Measurements from ENCODE around the gene KIRREL3.

The KIRREL3 gene

GRCh38 chr11:126654886-126655806 is 345.4 kb downstream of the KIRREL3 start:
- no peak for TF ChIP-seq CTCF (conservative IDR thresholded peaks at IDR 0.05; ENCODE audit: control insufficient read depth, insufficient read depth, low read depth, low read length)
- DNase-seq (ENCODE audit: low read depth), result no peak
- H3K4me3 ChIP-seq (ENCODE audit: control insufficient read depth, low read depth, low read length), result no peak overlapping the region

- no peak for DNase-seq (ENCODE audit: low read depth)
- no peak overlapping the region for H3K4me3 ChIP-seq (ENCODE audit: control insufficient read depth, low read depth, low read length)
- no peak for TF ChIP-seq CTCF (conservative IDR thresholded peaks at IDR 0.05; ENCODE audit: control insufficient read depth, insufficient read depth, low read depth, low read length)
These were observed 347.5 kb downstream of the KIRREL3 start for GRCh38 chr11:126653040-126653439.

DNA sequence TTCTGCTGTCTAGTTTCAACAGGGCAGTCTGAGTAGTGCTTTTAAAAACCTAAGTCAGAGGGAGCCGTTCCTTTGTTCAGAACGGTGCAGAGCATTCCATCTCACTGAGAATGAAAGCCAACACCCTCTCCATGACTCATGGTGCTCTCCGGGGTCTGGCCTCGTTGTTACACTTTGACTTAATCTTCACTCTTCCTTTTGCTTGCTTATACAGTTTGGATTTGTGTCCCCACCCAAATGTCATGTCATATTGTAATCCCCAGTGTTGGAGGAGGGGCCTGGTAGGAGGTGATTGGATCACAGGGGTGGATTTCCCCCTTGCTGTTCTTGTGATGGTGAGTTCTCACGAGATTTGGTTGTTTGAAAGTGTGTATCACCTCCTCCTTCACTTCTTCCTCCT is 352.8 kb downstream of the KIRREL3 start:
- H3K4me3 ChIP-seq (ENCODE audit: control insufficient read depth, low read depth, low read length), result no peak overlapping the region
- TF ChIP-seq CTCF (conservative IDR thresholded peaks at IDR 0.05; ENCODE audit: control insufficient read depth, insufficient read depth, low read depth, low read length), result peak; percentile 3
- DNase-seq (ENCODE audit: low read depth), result peak; percentile 82

- DNase-seq (ENCODE audit: low read depth), result peak; percentile 74
- no peak overlapping the region for H3K4me3 ChIP-seq (ENCODE audit: control insufficient read depth, low read depth, low read length)
- TF ChIP-seq CTCF (conservative IDR thresholded peaks at IDR 0.05; ENCODE audit: control insufficient read depth, insufficient read depth, low read depth, low read length), result no peak
These were observed 353.6 kb downstream of the KIRREL3 start for GRCh38 chr11:126646701-126647557.

DNA sequence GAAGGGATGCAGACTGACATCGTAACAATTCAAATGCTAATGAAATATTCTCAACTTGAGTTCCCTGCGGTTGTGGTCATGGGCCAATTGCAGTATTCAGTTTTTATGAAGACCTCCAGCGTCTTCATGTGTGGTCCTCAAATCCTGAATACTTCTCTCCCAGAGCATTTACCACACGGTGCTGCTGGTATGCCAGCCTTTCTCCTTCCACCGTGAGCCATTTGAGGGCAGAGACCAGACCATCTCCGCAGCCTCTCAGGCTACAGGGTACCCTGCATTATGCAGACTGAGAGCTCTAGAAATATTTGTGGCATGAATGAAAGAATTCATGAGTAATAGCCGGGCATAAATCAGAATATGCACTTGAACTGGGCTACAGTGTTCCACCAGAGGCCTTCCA is 355.4 kb downstream of the KIRREL3 start:
- no peak overlapping the region for H3K4me3 ChIP-seq (ENCODE audit: control insufficient read depth, low read depth, low read length)
- TF ChIP-seq CTCF (conservative IDR thresholded peaks at IDR 0.05; ENCODE audit: control insufficient read depth, insufficient read depth, low read depth, low read length), result no peak
- no peak for DNase-seq (ENCODE audit: low read depth)

DNA sequence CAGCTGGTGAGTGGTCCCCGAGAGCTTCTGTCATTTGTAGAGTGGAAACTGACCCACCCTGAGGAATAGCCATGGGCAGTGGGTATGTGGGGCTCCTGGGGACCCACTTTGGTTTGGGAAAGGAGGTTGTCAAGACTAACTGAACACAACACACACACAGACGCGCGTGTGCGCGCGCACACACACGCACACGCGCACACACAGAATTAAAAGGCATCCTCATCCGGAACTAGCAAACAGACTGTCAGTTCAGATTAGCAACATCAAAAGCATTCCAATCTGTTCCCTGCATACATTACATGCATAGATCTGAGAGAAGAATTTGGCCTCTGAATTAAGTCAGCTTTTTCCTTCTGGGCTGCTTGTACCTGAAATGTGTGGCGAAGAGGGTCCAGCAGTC is 360.4 kb downstream of the KIRREL3 start:
- no peak for DNase-seq (ENCODE audit: low read depth)
- no peak for TF ChIP-seq CTCF (conservative IDR thresholded peaks at IDR 0.05; ENCODE audit: control insufficient read depth, insufficient read depth, low read depth, low read length)
- H3K4me3 ChIP-seq (ENCODE audit: control insufficient read depth, low read depth, low read length), result no peak overlapping the region
